ENCODE measurements around the gene GPR78.

DNA sequence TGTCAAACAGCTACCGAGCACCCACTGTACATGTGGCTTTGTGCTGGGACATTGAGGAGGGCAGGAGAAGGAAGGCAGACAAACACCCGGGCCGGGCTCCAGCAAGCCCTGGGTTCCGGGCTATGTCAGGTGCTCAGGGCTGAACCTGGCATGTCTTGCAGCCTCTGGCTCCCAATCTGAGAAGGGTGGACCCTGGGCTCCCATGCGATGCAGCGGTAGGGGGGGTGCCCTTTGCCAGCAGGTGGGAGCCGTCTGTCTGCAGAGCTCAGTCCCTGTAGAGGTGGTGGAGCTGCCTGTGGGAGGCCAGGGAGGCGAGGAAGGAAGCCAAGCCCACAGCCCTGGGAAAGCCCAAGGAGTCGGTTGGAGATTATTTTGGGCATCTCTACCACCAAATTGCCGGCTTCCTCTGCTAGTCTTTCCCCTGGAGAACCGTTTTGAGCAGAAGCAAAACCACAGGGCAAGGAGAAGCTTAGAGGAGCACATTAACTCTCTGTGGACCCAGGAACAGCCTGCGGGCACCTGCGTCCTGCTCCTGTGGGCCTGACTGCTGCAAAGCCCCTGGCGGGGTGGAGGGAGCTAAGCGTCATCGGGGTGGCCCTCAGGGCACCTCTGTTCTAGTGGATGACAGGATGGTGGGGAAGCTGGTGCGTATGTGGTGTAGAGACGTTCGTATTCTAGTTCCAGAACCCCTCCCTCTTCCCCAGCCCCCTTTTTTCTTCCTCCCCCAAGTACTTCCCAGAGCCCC is 22.7 kb downstream of the GPR78 start:
- TF ChIP-seq, protein P1, sequence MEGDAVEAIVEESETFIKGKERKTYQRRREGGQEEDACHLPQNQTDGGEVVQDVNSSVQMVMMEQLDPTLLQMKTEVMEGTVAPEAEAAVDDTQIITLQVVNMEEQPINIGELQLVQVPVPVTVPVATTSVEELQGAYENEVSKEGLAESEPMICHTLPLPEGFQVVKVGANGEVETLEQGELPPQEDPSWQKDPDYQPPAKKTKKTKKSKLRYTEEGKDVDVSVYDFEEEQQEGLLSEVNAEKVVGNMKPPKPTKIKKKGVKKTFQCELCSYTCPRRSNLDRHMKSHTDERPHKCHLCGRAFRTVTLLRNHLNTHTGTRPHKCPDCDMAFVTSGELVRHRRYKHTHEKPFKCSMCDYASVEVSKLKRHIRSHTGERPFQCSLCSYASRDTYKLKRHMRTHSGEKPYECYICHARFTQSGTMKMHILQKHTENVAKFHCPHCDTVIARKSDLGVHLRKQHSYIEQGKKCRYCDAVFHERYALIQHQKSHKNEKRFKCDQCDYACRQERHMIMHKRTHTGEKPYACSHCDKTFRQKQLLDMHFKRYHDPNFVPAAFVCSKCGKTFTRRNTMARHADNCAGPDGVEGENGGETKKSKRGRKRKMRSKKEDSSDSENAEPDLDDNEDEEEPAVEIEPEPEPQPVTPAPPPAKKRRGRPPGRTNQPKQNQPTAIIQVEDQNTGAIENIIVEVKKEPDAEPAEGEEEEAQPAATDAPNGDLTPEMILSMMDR (IDR thresholded peaks at IDR 0.05): no peak
- no peak for TF ChIP-seq POLR2A (IDR thresholded peaks at IDR 0.05)

All from sigmoid colon (tissue), 3 donors.